Cardiac atrium fibroblast (primary cell): ENCODE measurements around the gene LRRC10. TPM values are rescaled to one million over a fixed set of nuclear protein-coding genes. Genes with fewer than 3 reads are reported as not detected.

Experiments
- total RNA-seq: library from RNA; depleted of rRNA; stranded (reverse); fragments of >200 nt; gene quantifications from 2 replicates; pipeline ENCODE4 v1.2.3, GENCODE V29; 2015

LRRC10 gene
- not detected in 2 replicates for total RNA-seq

GRCh38 chr12:69610729-69611128 lies at the start of gene LRRC10:
LRRC10 (minus strand) TSS chr12:69610907; CDS start chr12:69610838, 69 bp downstream.

GRCh38 chr12:69585189-69586062 lies 25.3 kb downstream of the LRRC10 start, which contains the start of gene CCT2:
CCT2 (plus strand) TSS chr12:69585459; CDS start chr12:69585522, 63 bp downstream.

Other genes starting within 250 kb of the LRRC10 start
- 29.6 and 33.5 TPM in 2 replicates for gene FRS2, start 140.5 kb downstream of the LRRC10 start, total RNA-seq
- gene CCT2, start 25.4 kb downstream of the LRRC10 start, total RNA-seq = 133 and 167 TPM in 2 replicates
- not detected in 2 replicates for gene BEST3, start 88.4 kb upstream of the LRRC10 start, total RNA-seq
- 2.6 and 9.2 TPM in 2 replicates for gene RAB3IP, start 128.0 kb upstream of the LRRC10 start, total RNA-seq
- gene MYRFL, start 214.3 kb upstream of the LRRC10 start, total RNA-seq = not detected in 2 replicates